ENCODE measurements around the gene COL21A1. TPM values are rescaled to one million over a fixed set of nuclear protein-coding genes. Genes with fewer than 3 reads are reported as not detected.

COL21A1 gene
- total RNA-seq, 2 donors from 2014 or later: 4.8 to 13.3 TPM

GRCh38 chr6:56027865-56028264, 219.5 kb downstream of the COL21A1 start:
- H3K4me1 ChIP-seq (replicated peaks): no peaks in the 10 kb centered on the region
- no peaks in the 10 kb centered on the region for H3K9me3 ChIP-seq
- H3K27me3 ChIP-seq (replicated peaks; ENCODE audit: insufficient read depth): no peaks in the 10 kb centered on the region
- no peak overlapping the region for H3K4me3 ChIP-seq
- 89% methylated on average over 2 of the region's 2 CpGs for WGBS
- intact Hi-C loops (cut with DNase I): no loop called here
- no peak for DNase-seq (ENCODE audit: low spot score)
- no peaks in the 10 kb centered on the region for H3K36me3 ChIP-seq
- H3K27ac ChIP-seq: no peak overlapping the region
- no peak for TF ChIP-seq CTCF (IDR thresholded peaks at IDR 0.05)
- TF ChIP-seq POLR2A (IDR thresholded peaks at IDR 0.05): no peak
- TF ChIP-seq POLR2AphosphoS5 (IDR thresholded peaks at IDR 0.05): no peak

DNA sequence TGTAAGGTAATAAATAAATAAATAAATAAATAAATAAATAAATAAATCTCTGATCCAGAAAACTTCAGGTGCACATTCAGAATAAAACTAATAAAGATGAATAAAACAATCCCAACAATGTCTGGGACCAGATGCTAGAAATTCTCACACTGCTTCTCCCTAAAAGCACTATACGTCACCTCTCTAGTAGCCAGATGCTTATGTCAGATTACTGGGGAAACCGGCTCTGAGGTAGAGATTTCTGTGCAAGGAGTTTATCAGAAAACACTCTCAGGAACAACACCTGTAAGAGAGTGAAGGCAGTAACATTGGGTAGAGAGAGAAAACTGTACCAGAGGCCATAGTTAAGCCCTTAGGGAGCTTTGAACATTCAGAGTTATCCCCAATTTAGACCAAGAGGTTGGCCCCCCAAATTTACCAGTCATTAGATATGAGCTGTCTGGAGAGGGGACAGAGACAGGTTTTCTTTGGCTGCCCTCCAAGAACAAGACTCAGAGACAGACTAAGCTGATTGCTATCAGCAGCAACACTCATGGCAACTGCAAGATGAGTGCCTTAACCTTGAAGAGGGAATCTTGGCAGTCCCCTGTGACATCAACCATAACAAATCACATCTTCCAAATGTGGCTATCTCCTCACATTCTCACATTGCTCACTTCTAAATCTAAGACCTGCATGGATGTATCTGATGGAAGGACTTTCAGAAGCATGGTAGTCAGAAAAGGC, 220.8 kb downstream of the COL21A1 start:
- 65% methylated on average over 2 of the region's 2 CpGs for WGBS

DNA sequence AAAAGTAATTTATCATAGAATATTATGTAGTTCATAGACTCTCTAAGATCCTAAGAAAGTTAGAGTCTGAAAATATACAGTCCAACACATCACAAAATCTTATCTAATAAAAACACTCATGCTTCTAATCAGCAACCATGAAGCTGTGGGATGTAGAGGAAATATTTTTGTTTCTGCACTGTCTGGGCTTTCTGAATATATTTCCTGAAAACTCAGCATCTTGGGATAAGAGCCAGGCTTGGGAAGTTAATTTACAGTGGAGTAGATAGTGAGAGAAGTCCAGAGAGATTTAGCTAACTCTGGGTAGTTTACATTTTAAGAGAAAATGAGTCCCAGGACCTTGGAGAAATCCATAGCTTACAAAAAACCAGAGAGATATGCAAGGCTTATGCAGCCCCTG, 221.6 kb downstream of the COL21A1 start:
- no peaks in the 10 kb centered on the region for H3K9me3 ChIP-seq
- H3K27ac ChIP-seq: no peak overlapping the region
- DNase-seq (ENCODE audit: low spot score): no peak
- H3K27me3 ChIP-seq (replicated peaks; ENCODE audit: insufficient read depth): no peaks in the 10 kb centered on the region
- no peak for TF ChIP-seq POLR2A (IDR thresholded peaks at IDR 0.05)
- no peak for TF ChIP-seq POLR2AphosphoS5 (IDR thresholded peaks at IDR 0.05)
- TF ChIP-seq CTCF (IDR thresholded peaks at IDR 0.05): no peak
- no peak overlapping the region for H3K4me3 ChIP-seq
- intact Hi-C loops (cut with DNase I): no loop called here
- H3K36me3 ChIP-seq: no peaks in the 10 kb centered on the region
- H3K4me1 ChIP-seq (replicated peaks): no peaks in the 10 kb centered on the region

More for the DNA sequence above, 220.8 kb downstream of the COL21A1 start:
- Histone ChIP-seq H3K36me3 (no peaks in the 10 kb centered on the region), H3K27ac (no peak overlapping the region), H3K4me3 (no peak overlapping the region), H3K27me3 (replicated peaks; ENCODE audit: insufficient read depth) (no peaks in the 10 kb centered on the region), H3K9me3 (no peaks in the 10 kb centered on the region), H3K4me1 (replicated peaks) (no peaks in the 10 kb centered on the region)
- intact Hi-C loops (cut with DNase I): no loop called here
- no peak for DNase-seq (ENCODE audit: low spot score)
- no peak for TF ChIP-seq POLR2A (IDR thresholded peaks at IDR 0.05)
- no peak for TF ChIP-seq CTCF (IDR thresholded peaks at IDR 0.05)
- TF ChIP-seq POLR2AphosphoS5 (IDR thresholded peaks at IDR 0.05): no peak

- no peak for DNase-seq (ENCODE audit: low spot score)
- Histone ChIP-seq H3K27me3 (replicated peaks; ENCODE audit: insufficient read depth) (no peaks in the 10 kb centered on the region), H3K36me3 (no peaks in the 10 kb centered on the region), H3K4me1 (replicated peaks) (no peaks in the 10 kb centered on the region), H3K27ac (no peak overlapping the region), H3K4me3 (no peak overlapping the region), H3K9me3 (no peaks in the 10 kb centered on the region)
- intact Hi-C loops (cut with DNase I): no loop called here
- no peak for TF ChIP-seq POLR2AphosphoS5 (IDR thresholded peaks at IDR 0.05)
- WGBS: 83% methylated on average over 5 of the region's 5 CpGs
These were observed 222.4 kb downstream of the COL21A1 start for GRCh38 chr6:56024931-56025330.

- 89% methylated on average over 3 of the region's 3 CpGs for WGBS
- H3K9me3 ChIP-seq: no peaks in the 10 kb centered on the region
- intact Hi-C loops (cut with DNase I): no loop called here
- no peak for TF ChIP-seq POLR2AphosphoS5 (IDR thresholded peaks at IDR 0.05)
- no peak for TF ChIP-seq POLR2A (IDR thresholded peaks at IDR 0.05)
- no peak for TF ChIP-seq CTCF (IDR thresholded peaks at IDR 0.05)
- no peaks in the 10 kb centered on the region for H3K36me3 ChIP-seq
- H3K27ac ChIP-seq: no peak overlapping the region
- no peaks in the 10 kb centered on the region for H3K27me3 ChIP-seq (replicated peaks; ENCODE audit: insufficient read depth)
- no peaks in the 10 kb centered on the region for H3K4me1 ChIP-seq (replicated peaks)
- no peak for DNase-seq (ENCODE audit: low spot score)
- no peak overlapping the region for H3K4me3 ChIP-seq
These were observed 223.6 kb downstream of the COL21A1 start for GRCh38 chr6:56023829-56024228.
